Kidney epithelial cell (primary cell): ENCODE results near the gene ZNF286A. TPM values are rescaled to one million over a fixed set of nuclear protein-coding genes. Genes with fewer than 3 reads are reported as not detected.

ENCODE experiments used
- DNase-seq: peaks from one replicate; pipeline ENCODE4 v3.0.0-alpha.2; 2010; ENCODE audit warnings: low read depth
- H3K27me3 ChIP-seq: 2 replicates; pipeline ENCODE4 v1.6.0; 2011; ENCODE audit warnings: low read length; ENCODE audit not compliant: control insufficient read depth, insufficient read depth
- H3K36me3 ChIP-seq: 2 replicates; pipeline ENCODE4 v1.5.1; 2011; ENCODE audit warnings: low read length; ENCODE audit not compliant: control insufficient read depth, insufficient read depth
- H3K4me3 ChIP-seq: 2 replicates; pipeline ENCODE4 v1.5.1; 2011; ENCODE audit warnings: low read depth, mild to moderate bottlenecking, control low read depth, low read length
- CTCF ChIP-seq: IDR thresholded peaks from 2 replicates; pipeline ENCODE4 v1.5.1; 2011; ENCODE audit warnings: mild to moderate bottlenecking, moderate library complexity, low read length, control low read depth, inconsistent platforms; ENCODE audit not compliant: insufficient read depth, poor library complexity, severe bottlenecking
- total RNA-seq: library from RNA; depleted of rRNA; stranded (reverse); fragments of >200 nt; gene quantifications from 2 replicates; pipeline ENCODE4 v1.2.3, GENCODE V29; 2015

The ZNF286A gene
- total RNA-seq, 1 donor from 2014 or later, result 62.2 TPM

- DNase-seq, result no peak
- no peak for TF ChIP-seq CTCF
- no peak overlapping the region for H3K4me3 ChIP-seq
- no peaks in the 10 kb centered on the region for H3K27me3 ChIP-seq
- H3K36me3 ChIP-seq, result no peaks in the 10 kb centered on the region
These were observed 44.5 kb upstream of the ZNF286A start for GRCh38 chr17:15654886-15655561.

GRCh38 chr17:15657868-15658267, 41.7 kb upstream of the ZNF286A start:
- no peak for DNase-seq
- no peak overlapping the region for H3K4me3 ChIP-seq

GRCh38 chr17:15658296-15658695, 41.3 kb upstream of the ZNF286A start:
- no peak for DNase-seq
- TF ChIP-seq CTCF, result no peak
- no peaks in the 10 kb centered on the region for H3K27me3 ChIP-seq
- no peaks in the 10 kb centered on the region for H3K36me3 ChIP-seq
- H3K4me3 ChIP-seq, result no peak overlapping the region

More at GRCh38 chr17:15657868-15658267, 41.7 kb upstream of the ZNF286A start:
- TF ChIP-seq CTCF, result no peak
- Histone ChIP-seq H3K36me3 (no peaks in the 10 kb centered on the region), H3K27me3 (no peaks in the 10 kb centered on the region)

GRCh38 chr17:15659236-15659635, 40.3 kb upstream of the ZNF286A start:
- TF ChIP-seq CTCF, result no peak
- no peak for DNase-seq
- H3K4me3 ChIP-seq, result no peak overlapping the region

GRCh38 chr17:15659663-15660062, 39.9 kb upstream of the ZNF286A start:
- H3K4me3 ChIP-seq, result no peak overlapping the region
- no peaks in the 10 kb centered on the region for H3K27me3 ChIP-seq
- H3K36me3 ChIP-seq, result no peaks in the 10 kb centered on the region
- no peak for DNase-seq
- no peak for TF ChIP-seq CTCF

More at GRCh38 chr17:15659236-15659635, 40.3 kb upstream of the ZNF286A start:
- Histone ChIP-seq H3K36me3 (no peaks in the 10 kb centered on the region), H3K27me3 (no peaks in the 10 kb centered on the region)

- no peak overlapping the region for H3K4me3 ChIP-seq
- no peaks in the 10 kb centered on the region for H3K27me3 ChIP-seq
- no peaks in the 10 kb centered on the region for H3K36me3 ChIP-seq
- no peak for TF ChIP-seq CTCF
- DNase-seq, result no peak
These were observed 39.5 kb upstream of the ZNF286A start for GRCh38 chr17:15660077-15660476.
